Bladder microvascular endothelial cell (primary cell): ENCODE measurements around the gene RAB11FIP3. TPM values are rescaled to one million over a fixed set of nuclear protein-coding genes. Genes with fewer than 3 reads are reported as not detected.

ENCODE experiments used
- total RNA-seq: library from RNA; depleted of rRNA; stranded (reverse); fragments of >200 nt; gene quantifications from 2 replicates; pipeline ENCODE4 v1.2.3, GENCODE V29; 2014

The RAB11FIP3 gene
- 17.5 and 41.9 TPM in 2 replicates for total RNA-seq

GRCh38 chr16:425082-425718 is at the start of gene RAB11FIP3:
Gene RAB11FIP3, plus strand, starts transcription at chr16:425649. Its CDS starts 358 bp downstream, at chr16:426007.

GRCh38 chr16:381789-382717 is 43.4 kb upstream of the RAB11FIP3 start, which contains the start of gene PGAP6:
Gene PGAP6, minus strand, starts transcription at chr16:381978. Its CDS starts 157 bp downstream, at chr16:381821.

GRCh38 chr16:397135-397661 is 28.3 kb upstream of the RAB11FIP3 start, which contains the start of gene NME4:
Gene NME4, plus strand, starts transcription at chr16:397199. Its CDS starts 24 bp downstream, at chr16:397223.

GRCh38 chr16:401468-402348 is 23.7 kb upstream of the RAB11FIP3 start, which contains the start of gene DECR2:
Gene DECR2, plus strand, starts transcription at chr16:401885. Its CDS starts 79 bp downstream, at chr16:401964.

GRCh38 chr16:527015-527903 is 101.8 kb downstream of the RAB11FIP3 start, which contains the start of gene CAPN15:
Gene CAPN15, plus strand, starts transcription at chr16:527712. Its CDS starts 19,127 bp downstream, at chr16:546839.

GRCh38 chr16:560204-560700 is 134.8 kb downstream of the RAB11FIP3 start, which contains the start of gene PRR35:
Gene PRR35, plus strand, starts transcription at chr16:560394. Its CDS starts 2,901 bp downstream, at chr16:563295.

GRCh38 chr16:566475-567372 is 141.3 kb downstream of the RAB11FIP3 start, which contains the start of gene NHLRC4:
Gene NHLRC4, plus strand, starts transcription at chr16:567005. Its CDS starts 1,043 bp downstream, at chr16:568048.

GRCh38 chr16:569445-570254 is 144.2 kb downstream of the RAB11FIP3 start, which contains the start of gene PIGQ:
Gene PIGQ, plus strand, starts transcription at chr16:569968. Its CDS starts 4,107 bp downstream, at chr16:574075.

Other genes starting within 250 kb of the RAB11FIP3 start
- gene HBA1, start 249.0 kb upstream of the RAB11FIP3 start, total RNA-seq = not detected in 2 replicates
- 0.97 TPM in 1 of 2 replicates, not detected in the other for gene HBQ1, start 245.2 kb upstream of the RAB11FIP3 start, total RNA-seq
- 29.1 and 51.1 TPM in 2 replicates for gene LUC7L, start 196.2 kb upstream of the RAB11FIP3 start, total RNA-seq
- gene FAM234A, start 190.8 kb upstream of the RAB11FIP3 start, total RNA-seq = 30.1 and 67.4 TPM in 2 replicates
- gene RGS11, start 149.7 kb upstream of the RAB11FIP3 start, total RNA-seq = 0.81 and 1.6 TPM in 2 replicates
- gene ARHGDIG, start 145.1 kb upstream of the RAB11FIP3 start, total RNA-seq = 0.13 TPM in 1 of 2 replicates, not detected in the other
- gene PDIA2, start 142.5 kb upstream of the RAB11FIP3 start, total RNA-seq = not detected in 2 replicates
- 16.4 and 27.1 TPM in 2 replicates for gene AXIN1, start 72.9 kb upstream of the RAB11FIP3 start, total RNA-seq
- 61.0 and 77.7 TPM in 2 replicates for gene MRPL28, start 55.1 kb upstream of the RAB11FIP3 start, total RNA-seq
- gene PGAP6, start 43.7 kb upstream of the RAB11FIP3 start, total RNA-seq = 82.7 and 108 TPM in 2 replicates
- 44.0 and 53.7 TPM in 2 replicates for gene NME4, start 28.4 kb upstream of the RAB11FIP3 start, total RNA-seq
- 14.2 and 19.1 TPM in 2 replicates for gene DECR2, start 23.8 kb upstream of the RAB11FIP3 start, total RNA-seq
- 20.6 and 36.8 TPM in 2 replicates for gene CAPN15, start 102.1 kb downstream of the RAB11FIP3 start, total RNA-seq
- gene PRR35, start 134.7 kb downstream of the RAB11FIP3 start, total RNA-seq = not detected in 2 replicates
- 0.88 and 1.3 TPM in 2 replicates for gene NHLRC4, start 141.4 kb downstream of the RAB11FIP3 start, total RNA-seq
- gene PIGQ, start 144.3 kb downstream of the RAB11FIP3 start, total RNA-seq = 20.7 and 26.4 TPM in 2 replicates
- gene RAB40C, start 164.4 kb downstream of the RAB11FIP3 start, total RNA-seq = 7.4 and 11.5 TPM in 2 replicates
- gene WFIKKN1, start 205.3 kb downstream of the RAB11FIP3 start, total RNA-seq = 0.19 TPM in 1 of 2 replicates, not detected in the other
- gene METTL26, start 210.7 kb downstream of the RAB11FIP3 start, total RNA-seq = 43.6 and 69.1 TPM in 2 replicates
- 12.1 and 12.6 TPM in 2 replicates for gene MCRIP2, start 216.2 kb downstream of the RAB11FIP3 start, total RNA-seq
- gene WDR90, start 223.7 kb downstream of the RAB11FIP3 start, total RNA-seq = 5.7 and 10.0 TPM in 2 replicates
- 23.2 and 38.9 TPM in 2 replicates for gene RHOT2, start 242.5 kb downstream of the RAB11FIP3 start, total RNA-seq